ENCODE results near the gene OR2T35. TPM values are rescaled to one million over a fixed set of nuclear protein-coding genes. Genes with fewer than 3 reads are reported as not detected.
A peak's percentile ranks its signal among the peaks of the same experiment; 100 is the strongest.

Gene OR2T35
- total and polyA plus RNA-seq, 7 donors: not detected

DNA sequence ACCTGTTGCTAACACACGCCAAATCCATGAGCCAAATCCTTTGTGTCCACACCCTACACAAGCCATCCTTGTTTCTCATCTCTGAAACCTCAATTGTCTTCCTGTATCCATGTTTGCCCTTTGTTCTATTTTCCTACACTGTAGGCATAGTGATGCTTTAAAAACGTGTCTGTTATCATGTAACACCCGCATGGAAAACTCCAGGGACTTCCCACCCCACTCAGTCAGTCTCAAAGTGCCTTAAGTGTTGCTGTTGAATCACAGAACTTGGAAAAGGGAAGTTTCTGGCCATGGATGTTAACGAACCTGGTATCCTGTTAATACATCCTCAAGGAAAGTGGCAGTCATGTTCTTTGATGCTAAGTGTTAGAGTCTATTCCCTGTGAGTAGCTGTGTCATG, 19.9 kb downstream of the OR2T35 start:
- DNase-seq (no peak), ATAC-seq (no peak)
- intact Hi-C loops (cut with DNase I): no loop called here
- no peak overlapping the region for H3K4me3 ChIP-seq
- no peaks in the 10 kb centered on the region for H3K36me3 ChIP-seq (ENCODE audit: insufficient read depth in 1 of 2, low read depth in 1 of 2)
- no peaks in the 10 kb centered on the region for H3K9me3 ChIP-seq
- TF ChIP-seq, protein P1, sequence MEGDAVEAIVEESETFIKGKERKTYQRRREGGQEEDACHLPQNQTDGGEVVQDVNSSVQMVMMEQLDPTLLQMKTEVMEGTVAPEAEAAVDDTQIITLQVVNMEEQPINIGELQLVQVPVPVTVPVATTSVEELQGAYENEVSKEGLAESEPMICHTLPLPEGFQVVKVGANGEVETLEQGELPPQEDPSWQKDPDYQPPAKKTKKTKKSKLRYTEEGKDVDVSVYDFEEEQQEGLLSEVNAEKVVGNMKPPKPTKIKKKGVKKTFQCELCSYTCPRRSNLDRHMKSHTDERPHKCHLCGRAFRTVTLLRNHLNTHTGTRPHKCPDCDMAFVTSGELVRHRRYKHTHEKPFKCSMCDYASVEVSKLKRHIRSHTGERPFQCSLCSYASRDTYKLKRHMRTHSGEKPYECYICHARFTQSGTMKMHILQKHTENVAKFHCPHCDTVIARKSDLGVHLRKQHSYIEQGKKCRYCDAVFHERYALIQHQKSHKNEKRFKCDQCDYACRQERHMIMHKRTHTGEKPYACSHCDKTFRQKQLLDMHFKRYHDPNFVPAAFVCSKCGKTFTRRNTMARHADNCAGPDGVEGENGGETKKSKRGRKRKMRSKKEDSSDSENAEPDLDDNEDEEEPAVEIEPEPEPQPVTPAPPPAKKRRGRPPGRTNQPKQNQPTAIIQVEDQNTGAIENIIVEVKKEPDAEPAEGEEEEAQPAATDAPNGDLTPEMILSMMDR (IDR thresholded peaks at IDR 0.05): no peak
- H3K4me1 ChIP-seq: no peaks in the 10 kb centered on the region
- no peaks in the 10 kb centered on the region for H3K27me3 ChIP-seq (ENCODE audit: insufficient read depth in 3 of 3, low read length in 2 of 3)
- no peak overlapping the region for H3K27ac ChIP-seq
- 60 to 73% (median 60%) methylated on average over 4 of the region's 4 CpGs for WGBS, 3 donors

DNA sequence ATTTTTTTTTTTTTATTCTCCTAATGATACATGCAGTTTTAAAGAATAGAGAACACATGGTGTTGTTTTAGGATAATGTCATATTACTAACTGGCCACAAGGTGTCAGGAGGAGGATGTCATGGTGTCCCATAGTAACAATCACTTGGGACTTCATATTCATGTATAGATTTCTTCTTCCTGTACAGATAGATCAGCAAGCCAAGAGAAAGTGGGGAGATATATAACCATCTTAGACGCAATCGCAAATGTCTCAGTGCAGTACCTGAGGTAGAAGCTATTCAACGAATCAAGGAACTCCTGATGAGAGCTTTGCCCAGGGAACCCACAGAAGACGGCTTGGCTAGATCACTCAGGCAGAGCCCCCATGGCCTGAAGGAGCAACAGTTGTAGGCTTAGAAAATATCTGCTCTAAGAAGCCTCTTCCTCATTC, 22.5 kb downstream of the OR2T35 start:
- no peak for DNase-seq
- Histone ChIP-seq H3K4me3 (no peak overlapping the region), H3K36me3 (ENCODE audit: insufficient read depth in 1 of 2, low read depth in 1 of 2) (no peaks in the 10 kb centered on the region), H3K27ac (no peak overlapping the region), H3K27me3 (ENCODE audit: insufficient read depth in 3 of 3, low read length in 2 of 3) (no peaks in the 10 kb centered on the region), H3K4me1 (no peaks in the 10 kb centered on the region), H3K9me3 (no peaks in the 10 kb centered on the region)
- TF ChIP-seq, protein P1 (IDR thresholded peaks at IDR 0.05): peak; percentile 52
- no peak for ATAC-seq
- WGBS, 3 donors: 62 to 81% (median 78%) methylated on average over 4 of the region's 4 CpGs
- intact Hi-C loops (cut with DNase I): loop anchor here in 1 of 2 donors (2.0 kb wide), 1 partner anchor 184 kb away; no protein-coding TSS in a partner anchor

DNA sequence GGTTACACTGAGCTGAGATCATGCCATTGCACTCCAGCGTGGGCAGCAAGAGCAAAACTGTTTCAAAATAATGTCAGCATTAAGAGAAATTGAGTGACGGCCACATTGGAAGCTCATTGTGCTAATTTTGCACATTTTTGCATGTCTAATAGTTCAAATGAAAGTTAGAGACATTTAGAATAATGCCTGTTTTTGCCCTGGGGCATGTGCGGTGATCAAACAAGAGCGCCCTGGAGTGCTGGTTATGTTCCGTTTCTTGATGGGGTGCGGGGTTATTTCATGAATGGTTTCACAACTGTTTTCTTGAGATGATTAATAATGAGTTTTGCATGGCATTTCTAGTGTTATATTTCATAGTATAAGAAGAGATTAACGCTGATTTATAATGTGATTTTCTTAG, 23.3 kb downstream of the OR2T35 start:
- DNase-seq (no peak), ATAC-seq (no peak)
- no peak overlapping the region for H3K27ac ChIP-seq
- no peaks in the 10 kb centered on the region for H3K4me1 ChIP-seq
- no peaks in the 10 kb centered on the region for H3K9me3 ChIP-seq
- TF ChIP-seq, protein P1 (IDR thresholded peaks at IDR 0.05): no peak
- intact Hi-C loops (cut with DNase I): loop anchor here in 1 of 2 donors (2.0 kb wide), 1 partner anchor 185 kb away; no protein-coding TSS in a partner anchor
- H3K4me3 ChIP-seq: no peak overlapping the region
- WGBS, 3 donors: 68 to 71% (median 69%) methylated on average over 7 of the region's 7 CpGs
- no peaks in the 10 kb centered on the region for H3K27me3 ChIP-seq (ENCODE audit: insufficient read depth in 3 of 3, low read length in 2 of 3)
- no peaks in the 10 kb centered on the region for H3K36me3 ChIP-seq (ENCODE audit: insufficient read depth in 1 of 2, low read depth in 1 of 2)

DNA sequence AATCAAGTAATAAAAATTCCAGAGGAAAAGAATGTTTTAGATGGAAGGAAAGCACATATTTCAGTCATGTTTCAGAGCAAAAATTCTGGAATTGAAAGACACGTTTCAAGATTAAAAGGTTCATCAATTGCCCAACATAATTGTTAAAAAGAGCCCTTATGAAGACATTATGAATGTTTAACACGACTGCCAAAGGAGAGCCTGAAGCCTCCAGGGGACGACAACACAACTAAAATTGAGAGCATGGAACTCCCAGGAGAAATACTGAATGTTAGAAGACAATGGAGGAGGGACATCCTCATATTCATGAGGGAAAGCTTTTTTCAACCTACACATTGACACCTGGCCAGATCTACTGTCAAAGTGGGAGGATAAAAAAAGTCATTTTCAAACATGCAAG, 26.2 kb downstream of the OR2T35 start:
- TF ChIP-seq, protein P1 (IDR thresholded peaks at IDR 0.05): peak; percentile 52
- H3K4me3 ChIP-seq: no peak overlapping the region
- DNase-seq: peak; percentile 15 to 57
- H3K27me3 ChIP-seq (ENCODE audit: insufficient read depth in 3 of 3, low read length in 2 of 3): no peaks in the 10 kb centered on the region
- ATAC-seq: no peak
- no peaks in the 10 kb centered on the region for H3K4me1 ChIP-seq
- 2 to 5% (median 4%) methylated on average over 3 of the region's 3 CpGs for WGBS, 3 donors
- no peaks in the 10 kb centered on the region for H3K9me3 ChIP-seq
- H3K27ac ChIP-seq: no peak overlapping the region
- H3K36me3 ChIP-seq (ENCODE audit: insufficient read depth in 1 of 2, low read depth in 1 of 2): no peaks in the 10 kb centered on the region
- intact Hi-C loops (cut with DNase I): no loop called here

DNA sequence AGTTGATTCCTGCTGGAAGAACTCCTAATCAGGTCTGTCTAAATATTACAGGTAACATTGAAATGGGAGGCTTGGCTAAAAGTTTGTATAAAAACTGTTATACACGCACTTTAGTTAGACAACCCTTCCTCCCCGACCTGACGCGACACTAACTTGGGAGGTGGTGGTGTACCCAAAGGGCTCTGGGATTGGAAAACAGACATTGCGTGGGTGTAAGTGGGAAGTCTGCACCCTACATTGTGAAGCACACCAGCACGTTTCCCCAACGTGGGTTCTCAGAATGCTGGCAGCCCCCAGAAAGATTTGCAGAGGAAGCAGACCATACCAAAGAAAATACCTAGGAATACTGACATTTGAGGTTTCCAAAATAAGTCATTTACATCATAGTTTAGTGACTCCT, 27.0 kb downstream of the OR2T35 start:
- no peak for ATAC-seq

More for the DNA sequence above, 27.0 kb downstream of the OR2T35 start:
- DNase-seq: no peak
- WGBS, 3 donors: 69 to 77% (median 71%) methylated on average over 7 of the region's 7 CpGs
- H3K27me3 ChIP-seq (ENCODE audit: insufficient read depth in 3 of 3, low read length in 2 of 3): no peaks in the 10 kb centered on the region
- no peak overlapping the region for H3K27ac ChIP-seq
- intact Hi-C loops (cut with DNase I): no loop called here
- no peaks in the 10 kb centered on the region for H3K36me3 ChIP-seq (ENCODE audit: insufficient read depth in 1 of 2, low read depth in 1 of 2)
- no peaks in the 10 kb centered on the region for H3K9me3 ChIP-seq
- TF ChIP-seq, protein P1 (IDR thresholded peaks at IDR 0.05): no peak
- no peaks in the 10 kb centered on the region for H3K4me1 ChIP-seq
- no peak overlapping the region for H3K4me3 ChIP-seq
